ENCODE measurements around the gene CD247.

- TF ChIP-seq CTCF (IDR thresholded peaks at IDR 0.05; ENCODE audit: low read depth, low read length) (no peak), MAX (IDR thresholded peaks at IDR 0.05; ENCODE audit: low read depth, low read length) (no peak), POLR2A (IDR thresholded peaks at IDR 0.05; ENCODE audit: extremely low read depth, insufficient read length) (no peak)
Observed at GRCh38 chr1:167392200-167392696, 126.1 kb downstream of the CD247 start.

All from NB4 (cell line).